ENCODE measurements around the gene UNC79.

DNA sequence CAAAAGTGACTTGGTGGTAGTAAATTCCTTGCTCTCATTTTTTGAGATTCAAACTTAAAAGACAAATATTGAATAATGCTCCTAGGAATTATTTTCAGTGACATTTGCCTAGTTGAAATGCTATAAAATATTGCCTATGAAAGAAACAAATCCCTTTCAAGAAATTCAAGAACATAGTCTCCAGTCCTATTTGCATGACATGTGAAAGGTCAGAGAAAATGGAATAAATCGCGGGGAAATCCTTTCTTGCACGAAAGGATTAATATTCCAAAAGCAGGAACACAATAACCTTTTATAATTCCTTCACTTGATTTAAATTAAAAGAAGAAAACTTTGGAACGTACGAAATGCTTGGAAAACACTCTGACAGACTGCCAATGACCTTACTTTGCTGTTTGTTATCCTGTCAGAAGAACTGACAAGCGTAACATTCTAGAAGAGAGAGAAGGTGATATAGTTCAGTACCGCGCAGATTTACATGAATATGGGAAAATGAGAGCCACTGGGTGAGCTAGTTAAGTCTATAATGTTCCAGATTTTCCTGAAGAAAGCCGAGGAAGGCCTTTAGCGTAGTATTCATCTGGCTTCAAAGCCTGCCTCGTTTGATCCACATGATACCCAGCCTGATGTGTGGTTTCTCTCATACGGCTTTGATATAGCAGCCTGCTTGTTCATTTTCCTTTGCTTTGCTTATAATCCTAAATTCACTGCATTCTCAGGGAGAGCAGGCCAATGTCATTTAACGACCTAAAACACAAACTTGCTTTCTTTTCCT is 254.6 kb downstream of the UNC79 start:
- TF ChIP-seq, protein P1, sequence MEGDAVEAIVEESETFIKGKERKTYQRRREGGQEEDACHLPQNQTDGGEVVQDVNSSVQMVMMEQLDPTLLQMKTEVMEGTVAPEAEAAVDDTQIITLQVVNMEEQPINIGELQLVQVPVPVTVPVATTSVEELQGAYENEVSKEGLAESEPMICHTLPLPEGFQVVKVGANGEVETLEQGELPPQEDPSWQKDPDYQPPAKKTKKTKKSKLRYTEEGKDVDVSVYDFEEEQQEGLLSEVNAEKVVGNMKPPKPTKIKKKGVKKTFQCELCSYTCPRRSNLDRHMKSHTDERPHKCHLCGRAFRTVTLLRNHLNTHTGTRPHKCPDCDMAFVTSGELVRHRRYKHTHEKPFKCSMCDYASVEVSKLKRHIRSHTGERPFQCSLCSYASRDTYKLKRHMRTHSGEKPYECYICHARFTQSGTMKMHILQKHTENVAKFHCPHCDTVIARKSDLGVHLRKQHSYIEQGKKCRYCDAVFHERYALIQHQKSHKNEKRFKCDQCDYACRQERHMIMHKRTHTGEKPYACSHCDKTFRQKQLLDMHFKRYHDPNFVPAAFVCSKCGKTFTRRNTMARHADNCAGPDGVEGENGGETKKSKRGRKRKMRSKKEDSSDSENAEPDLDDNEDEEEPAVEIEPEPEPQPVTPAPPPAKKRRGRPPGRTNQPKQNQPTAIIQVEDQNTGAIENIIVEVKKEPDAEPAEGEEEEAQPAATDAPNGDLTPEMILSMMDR (IDR thresholded peaks at IDR 0.05): no peak
- no peak for TF ChIP-seq POLR2A (IDR thresholded peaks at IDR 0.05; ENCODE audit: low read depth)
- TF ChIP-seq POLR2AphosphoS5 (IDR thresholded peaks at IDR 0.05): no peak
- TF ChIP-seq EP300 (IDR thresholded peaks at IDR 0.05): no peak

Measured in esophagus muscularis mucosa (tissue), 4 donors.